ENCODE measurements around the gene RALGPS1. TPM values are rescaled to one million over a fixed set of nuclear protein-coding genes. Genes with fewer than 3 reads are reported as not detected.

RALGPS1 gene
- total RNA-seq, 2 experiments from 2014 or later = 14.1 to 14.4 TPM

- Histone ChIP-seq H3K4me2 (ENCODE audit: low read length) (no peak overlapping the region), H3K9me3 (ENCODE audit: low read length) (no peaks in the 10 kb centered on the region), H3K27ac (ENCODE audit: low read depth, low read length, poor library complexity, severe bottlenecking) (no peak overlapping the region), H3K9me2 (ENCODE audit: insufficient read depth, low read length) (no peaks in the 10 kb centered on the region), H2AFZ (ENCODE audit: low read length) (no peak overlapping the region), H3K4me1 (ENCODE audit: insufficient read depth, low read length, poor library complexity, severe bottlenecking) (no peaks in the 10 kb centered on the region), H3K4me3 (ENCODE audit: low read depth, low read length, poor library complexity, severe bottlenecking) (no peak overlapping the region), H3K36me3 (ENCODE audit: insufficient read depth, low read length) (no peaks in the 10 kb centered on the region), H4K20me1 (ENCODE audit: insufficient read depth, low read length) (no peaks in the 10 kb centered on the region), H3K79me2 (ENCODE audit: insufficient read depth, low read depth, low read length) (no peaks in the 10 kb centered on the region)
- CTCF ChIA-PET (ENCODE audit: unreplicated experiment) = no interaction called here
- intact Hi-C loops (cut with micrococcal nuclease; ENCODE audit: unreplicated experiment) = no loop called here
- POLR2A ChIA-PET = no interaction called here
- TF ChIP-seq EZH2phosphoT487 (IDR thresholded peaks at IDR 0.05; ENCODE audit: borderline replicate concordance, low read depth, low read length) = no peak
- no peak for DNase-seq (ENCODE audit: low spot score)
- BruUV-seq (replicated peaks) = no TSS peak
Measured at GRCh38 chr9:127045148-127045547, 130.6 kb downstream of the RALGPS1 start.

- DNase-seq (ENCODE audit: low spot score) = no peak
- no peak overlapping the region for H2AFZ ChIP-seq (ENCODE audit: low read length)
- CTCF ChIA-PET (ENCODE audit: unreplicated experiment) = no interaction called here
- TF ChIP-seq EZH2phosphoT487 (IDR thresholded peaks at IDR 0.05; ENCODE audit: borderline replicate concordance, low read depth, low read length) = no peak
- TF ChIP-seq CTCF (conservative IDR thresholded peaks at IDR 0.05; ENCODE audit: low read length) = no peak
- H3K9me3 ChIP-seq (ENCODE audit: low read length) = no peaks in the 10 kb centered on the region
- H3K4me3 ChIP-seq (ENCODE audit: low read depth, low read length, poor library complexity, severe bottlenecking) = no peak overlapping the region
- H3K79me2 ChIP-seq (ENCODE audit: insufficient read depth, low read depth, low read length) = no peaks in the 10 kb centered on the region
- no TSS peak for BruUV-seq (replicated peaks)
- intact Hi-C loops (cut with micrococcal nuclease; ENCODE audit: unreplicated experiment) = no loop called here
- no peaks in the 10 kb centered on the region for H3K36me3 ChIP-seq (ENCODE audit: insufficient read depth, low read length)
- POLR2A ChIA-PET = no interaction called here
- H3K4me1 ChIP-seq (ENCODE audit: insufficient read depth, low read length, poor library complexity, severe bottlenecking) = no peaks in the 10 kb centered on the region
- H3K27ac ChIP-seq (ENCODE audit: low read depth, low read length, poor library complexity, severe bottlenecking) = no peak overlapping the region
- no peaks in the 10 kb centered on the region for H3K9me2 ChIP-seq (ENCODE audit: insufficient read depth, low read length)
- no peak overlapping the region for H3K4me2 ChIP-seq (ENCODE audit: low read length)
- no peaks in the 10 kb centered on the region for H4K20me1 ChIP-seq (ENCODE audit: insufficient read depth, low read length)
Measured at GRCh38 chr9:127047971-127048370, 133.4 kb downstream of the RALGPS1 start.

GRCh38 chr9:127049044-127049443, 134.5 kb downstream of the RALGPS1 start:
- TF ChIP-seq CTCF (conservative IDR thresholded peaks at IDR 0.05; ENCODE audit: low read length) (no peak), EZH2phosphoT487 (IDR thresholded peaks at IDR 0.05; ENCODE audit: borderline replicate concordance, low read depth, low read length) (no peak)
- DNase-seq (ENCODE audit: low spot score) = no peak
- POLR2A ChIA-PET = interaction anchor here (0.8 kb wide), 1 partner anchor 9 kb away, joined by 3 read pairs; no protein-coding TSS in a partner anchor
- Histone ChIP-seq H3K4me1 (ENCODE audit: insufficient read depth, low read length, poor library complexity, severe bottlenecking) (no peaks in the 10 kb centered on the region), H3K27ac (ENCODE audit: low read depth, low read length, poor library complexity, severe bottlenecking) (no peak overlapping the region), H3K9me3 (ENCODE audit: low read length) (no peaks in the 10 kb centered on the region), H3K36me3 (ENCODE audit: insufficient read depth, low read length) (no peaks in the 10 kb centered on the region), H2AFZ (ENCODE audit: low read length) (no peak overlapping the region), H3K79me2 (ENCODE audit: insufficient read depth, low read depth, low read length) (no peaks in the 10 kb centered on the region), H4K20me1 (ENCODE audit: insufficient read depth, low read length) (no peaks in the 10 kb centered on the region), H3K4me2 (ENCODE audit: low read length) (no peak overlapping the region), H3K9me2 (ENCODE audit: insufficient read depth, low read length) (no peaks in the 10 kb centered on the region), H3K4me3 (ENCODE audit: low read depth, low read length, poor library complexity, severe bottlenecking) (no peak overlapping the region)
- intact Hi-C loops (cut with micrococcal nuclease; ENCODE audit: unreplicated experiment) = no loop called here
- CTCF ChIA-PET (ENCODE audit: unreplicated experiment) = no interaction called here
- no TSS peak for BruUV-seq (replicated peaks)

Measured in OCI-LY7 (cell line).